K562 (cell line): ENCODE measurements around the gene KBTBD13. TPM values are rescaled to one million over a fixed set of nuclear protein-coding genes. Genes with fewer than 3 reads are reported as not detected.

Experiments
- BHLHE40 ChIP-seq: IDR thresholded peaks from 2 replicates; pipeline ENCODE4 v1.6.1; 2011; ENCODE audit warnings: low read length, improper control_type of control experiment
- CCNT2 ChIP-seq: IDR thresholded peaks from 2 replicates; pipeline ENCODE4 v1.6.1; 2011; ENCODE audit warnings: borderline replicate concordance, low read depth, mild to moderate bottlenecking, moderate library complexity, mixed read lengths, low read length; ENCODE audit not compliant: insufficient read length; ENCODE audit errors: extremely low read depth
- ERF ChIP-seq: fragments of 450-650 bp; formaldehyde crosslinking; IDR thresholded peaks from 2 replicates; pipeline ENCODE4 v1.4.0; 2020; ENCODE audit warnings: mild to moderate bottlenecking, mixed read lengths
- ETS2 ChIP-seq: IDR thresholded peaks from 2 replicates; pipeline ENCODE4 v1.6.1; 2016; ENCODE audit warnings: borderline replicate concordance, missing genetic modification characterization, mild to moderate bottlenecking, moderate library complexity, missing compliant biosample characterization; ENCODE audit not compliant: poor library complexity, severe bottlenecking
- FOSL1 ChIP-seq: fragments of 200-800 bp; sonication (Bioruptor generic); conservative IDR thresholded peaks from 2 replicates; pipeline ENCODE4 v1.6.1; 2016; ENCODE audit warnings: missing genetic modification characterization, missing compliant biosample characterization
- FOXJ3 ChIP-seq: sonication (generic); formaldehyde crosslinking; IDR thresholded peaks from 2 replicates; pipeline ENCODE4 v1.4.0; 2020; ENCODE audit warnings: mild to moderate bottlenecking, missing genetic modification reagents
- GTF2E2 ChIP-seq: fragments of 200-800 bp; sonication (Bioruptor generic); IDR thresholded peaks from 2 replicates; pipeline ENCODE4 v1.6.1; 2016; ENCODE audit warnings: missing genetic modification characterization, missing compliant biosample characterization
- HEY1 ChIP-seq: fragments of 250-450 bp; sonication (Bioruptor Pico); IDR thresholded peaks from 2 replicates; pipeline ENCODE4 v1.5.0; 2020; ENCODE audit warnings: mild to moderate bottlenecking, moderate library complexity, borderline replicate concordance
- HSF4 ChIP-seq: fragments of 250-450 bp; sonication (Bioruptor Pico); IDR thresholded peaks from 2 replicates; pipeline ENCODE4 v2.1.2; 2022; ENCODE audit warnings: mild to moderate bottlenecking, moderate library complexity, borderline replicate concordance
- LARP7 ChIP-seq: fragments of 450-650 bp; IDR thresholded peaks from 2 replicates; pipeline ENCODE4 v1.6.1; 2016
- NCOA4 ChIP-seq: fragments of 450-650 bp; IDR thresholded peaks from 2 replicates; pipeline ENCODE4 v1.6.1; 2018; ENCODE audit warnings: mild to moderate bottlenecking; ENCODE audit not compliant: partially characterized antibody
- NR0B1 ChIP-seq: fragments of 450-650 bp; IDR thresholded peaks from one replicate; pipeline ENCODE4 v1.6.1; 2018; ENCODE audit warnings: mild to moderate bottlenecking, moderate library complexity; ENCODE audit not compliant: partially characterized antibody
- SFPQ ChIP-seq: fragments of 200-400 bp; formaldehyde crosslinking; IDR thresholded peaks from 2 replicates; pipeline ENCODE4 v1.6.1; 2017; ENCODE audit warnings: mild to moderate bottlenecking, low read depth, low read length, moderate library complexity
- STAT5B ChIP-seq: fragments of 250-450 bp; sonication (Bioruptor Pico); IDR thresholded peaks from 2 replicates; pipeline ENCODE4 v1.8.0; 2021; ENCODE audit warnings: mild to moderate bottlenecking, inconsistent platforms
- TEAD2 ChIP-seq: fragments of 450-650 bp; IDR thresholded peaks from 2 replicates; pipeline ENCODE4 v1.6.1; 2016; ENCODE audit warnings: missing genetic modification characterization, control low read depth, missing compliant biosample characterization
- ZNF140 ChIP-seq: fragments of 250-450 bp; sonication (Bioruptor Pico); IDR thresholded peaks from 2 replicates; pipeline ENCODE4 v1.8.0; 2021; ENCODE audit warnings: moderate library complexity, mild to moderate bottlenecking, inconsistent platforms
- ZNF589 ChIP-seq: fragments of 200-800 bp; sonication (Bioruptor generic); IDR thresholded peaks from 2 replicates; pipeline ENCODE4 v1.6.1; 2016; ENCODE audit warnings: low read depth, missing genetic modification characterization, missing compliant biosample characterization
- polyA plus RNA-seq, 8 experiments: library from polyadenylated mRNA; depleted of rRNA in 4 of 8; stranded (reverse) in 5 of 8; unstranded in 3 of 8; fragments of >200 nt; fragmentation: Nextera tagmentation in 2 of 8; fragmentation: Illumina TruSeq in 1 of 8; extraction: Ambion mirVana in 2 of 8; extraction: Trizol in 1 of 8; gene quantifications; 2 replicates each; pipeline versions ENCODE4 v1.2.1 to v1.2.3, GENCODE V29; 2011 to 2014; ENCODE audit warnings: inconsistent platforms in 1 of 8, missing spikeins in 1 of 8
- total RNA-seq, 7 experiments: library from RNA; depleted of rRNA in 6 of 7; stranded (reverse); fragments of >200 nt in 6 of 7; fragmentation: Illumina TruSeq in 2 of 7; extraction: Trizol in 2 of 7; gene quantifications; 2 replicates each; pipeline versions ENCODE4 v1.2.1 to v1.2.3, GENCODE V29; 2011 to 2021; ENCODE audit warnings: low replicate concordance in 1 of 7
- TF ChIP-seq, protein P1 (sequence below), 2 experiments: fragments of 450-650 bp in 1 of 2; IDR thresholded peaks; 2 replicates each; pipeline ENCODE4 v1.6.1; 2011 to 2017; ENCODE audit warnings: low read depth in 2 of 2, antibody characterized with exemption in 1 of 2, borderline replicate concordance in 1 of 2, low read length in 1 of 2, mild to moderate bottlenecking in 1 of 2, mixed read lengths in 1 of 2; ENCODE audit not compliant: control insufficient read depth in 1 of 2
- TF ChIP-seq, protein P2 (sequence below), 2 experiments: fragments of 450-650 bp; conservative IDR thresholded peaks; 2 replicates each; pipeline ENCODE4 v1.6.1; 2017; ENCODE audit warnings: mild to moderate bottlenecking in 2 of 2, moderate library complexity in 2 of 2

KBTBD13 gene
- total and polyA plus RNA-seq, 9 of the 15 experiments (the other 6 are each of a cell fraction or from before 2014, with no cell fraction given), result 0.07 to 0.13 (median 0.10) TPM; not detected in 3

DNA sequence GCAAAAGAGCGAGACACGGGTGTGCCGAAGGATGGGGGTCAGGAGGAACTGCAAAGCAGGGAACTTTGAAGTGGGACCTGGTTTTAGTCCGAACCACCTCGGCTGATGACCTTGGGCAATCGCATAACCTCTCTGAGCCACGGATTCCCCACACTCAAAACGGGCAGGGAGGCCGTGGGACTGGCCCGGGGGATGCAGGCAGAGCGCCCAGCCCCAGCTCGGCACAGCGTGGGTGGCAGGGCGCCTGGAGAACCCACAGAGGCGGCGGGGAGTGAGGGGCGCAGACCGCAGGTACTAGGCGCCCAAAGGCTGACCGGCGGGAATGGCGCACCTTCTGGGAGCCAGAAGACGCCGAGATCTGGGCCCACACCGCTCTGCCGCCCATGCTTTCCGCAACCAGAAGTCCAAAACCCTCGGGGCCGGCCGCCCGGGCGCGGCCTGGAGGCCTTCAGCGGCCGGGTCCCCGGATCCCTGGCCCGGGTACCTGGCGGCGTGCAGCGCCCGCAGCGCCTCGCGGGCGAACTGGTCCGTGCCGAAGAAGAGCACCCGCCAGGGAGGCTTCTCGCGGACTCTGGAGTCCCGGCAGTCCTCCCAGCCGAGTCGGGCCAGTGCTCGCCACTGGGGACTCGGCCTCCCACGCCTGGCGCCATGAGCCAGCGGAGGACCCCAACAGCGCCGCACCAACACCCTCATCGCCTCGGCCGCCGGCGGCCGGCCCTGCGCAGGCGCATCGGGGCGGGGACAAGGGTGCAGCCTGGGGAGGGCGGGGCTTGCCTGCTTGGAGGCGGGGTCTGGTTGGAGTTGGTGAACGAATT lies 47.4 kb upstream of the KBTBD13 start, which contains the start of gene MTFMT (continued):
- TF ChIP-seq HSF4 (no peak), SFPQ (no peak), NR0B1 (no peak), FOXJ3 (CRISPR knock-in tag) (no peak), NCOA4 (no peak), ZNF589 (no peak), STAT5B (no peak), FOSL1 (tag) (no peak), GTF2E2 (no peak), TEAD2 (tag) (no peak), ZNF140 (CRISPR knock-in tag) (no peak), HEY1 (no peak), CCNT2 (peak; percentile 47), ETS2 (tag) (no peak), ERF (no peak), BHLHE40 (no peak), LARP7 (no peak)
- TF ChIP-seq, protein P1, sequence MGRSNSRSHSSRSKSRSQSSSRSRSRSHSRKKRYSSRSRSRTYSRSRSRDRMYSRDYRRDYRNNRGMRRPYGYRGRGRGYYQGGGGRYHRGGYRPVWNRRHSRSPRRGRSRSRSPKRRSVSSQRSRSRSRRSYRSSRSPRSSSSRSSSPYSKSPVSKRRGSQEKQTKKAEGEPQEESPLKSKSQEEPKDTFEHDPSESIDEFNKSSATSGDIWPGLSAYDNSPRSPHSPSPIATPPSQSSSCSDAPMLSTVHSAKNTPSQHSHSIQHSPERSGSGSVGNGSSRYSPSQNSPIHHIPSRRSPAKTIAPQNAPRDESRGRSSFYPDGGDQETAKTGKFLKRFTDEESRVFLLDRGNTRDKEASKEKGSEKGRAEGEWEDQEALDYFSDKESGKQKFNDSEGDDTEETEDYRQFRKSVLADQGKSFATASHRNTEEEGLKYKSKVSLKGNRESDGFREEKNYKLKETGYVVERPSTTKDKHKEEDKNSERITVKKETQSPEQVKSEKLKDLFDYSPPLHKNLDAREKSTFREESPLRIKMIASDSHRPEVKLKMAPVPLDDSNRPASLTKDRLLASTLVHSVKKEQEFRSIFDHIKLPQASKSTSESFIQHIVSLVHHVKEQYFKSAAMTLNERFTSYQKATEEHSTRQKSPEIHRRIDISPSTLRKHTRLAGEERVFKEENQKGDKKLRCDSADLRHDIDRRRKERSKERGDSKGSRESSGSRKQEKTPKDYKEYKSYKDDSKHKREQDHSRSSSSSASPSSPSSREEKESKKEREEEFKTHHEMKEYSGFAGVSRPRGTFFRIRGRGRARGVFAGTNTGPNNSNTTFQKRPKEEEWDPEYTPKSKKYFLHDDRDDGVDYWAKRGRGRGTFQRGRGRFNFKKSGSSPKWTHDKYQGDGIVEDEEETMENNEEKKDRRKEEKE (IDR thresholded peaks at IDR 0.05; ENCODE audit: borderline replicate concordance in 1 of 2, control insufficient read depth in 1 of 2, low read depth in 2 of 2, low read length in 1 of 2), result no peak
- TF ChIP-seq, protein P2, sequence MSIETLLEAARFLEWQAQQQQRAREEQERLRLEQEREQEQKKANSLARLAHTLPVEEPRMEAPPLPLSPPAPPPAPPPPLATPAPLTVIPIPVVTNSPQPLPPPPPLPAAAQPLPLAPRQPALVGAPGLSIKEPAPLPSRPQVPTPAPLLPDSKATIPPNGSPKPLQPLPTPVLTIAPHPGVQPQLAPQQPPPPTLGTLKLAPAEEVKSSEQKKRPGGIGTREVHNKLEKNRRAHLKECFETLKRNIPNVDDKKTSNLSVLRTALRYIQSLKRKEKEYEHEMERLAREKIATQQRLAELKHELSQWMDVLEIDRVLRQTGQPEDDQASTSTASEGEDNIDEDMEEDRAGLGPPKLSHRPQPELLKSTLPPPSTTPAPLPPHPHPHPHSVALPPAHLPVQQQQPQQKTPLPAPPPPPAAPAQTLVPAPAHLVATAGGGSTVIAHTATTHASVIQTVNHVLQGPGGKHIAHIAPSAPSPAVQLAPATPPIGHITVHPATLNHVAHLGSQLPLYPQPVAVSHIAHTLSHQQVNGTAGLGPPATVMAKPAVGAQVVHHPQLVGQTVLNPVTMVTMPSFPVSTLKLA (conservative IDR thresholded peaks at IDR 0.05), result peak; percentile 53 to 72; a peak in 3 of 4 replicates
